ENCODE results near the gene TUBD1. TPM values are rescaled to one million over a fixed set of nuclear protein-coding genes. Genes with fewer than 3 reads are reported as not detected.

Gene TUBD1
- total and polyA plus RNA-seq, 2 of the 13 experiments (the other 11 are each of a cell fraction or from before 2014, with no cell fraction given) = 18.2 to 25.9 TPM

- no peak for TF ChIP-seq THAP9 (CRISPR knock-in tag; IDR thresholded peaks at IDR 0.05; ENCODE audit: borderline replicate concordance)
- 0 out of 2 replicates have a peak, but pooled peaks have one; percentile 21 for TF ChIP-seq ZNF629 (CRISPR knock-in tag; conservative IDR thresholded peaks at IDR 0.05)
- no peak; the same call in 1 of the 2 replicates for TF ChIP-seq ZNF589 (CRISPR knock-in tag; conservative IDR thresholded peaks at IDR 0.05)
- TF ChIP-seq TMF1 (CRISPR knock-in tag; IDR thresholded peaks at IDR 0.05; ENCODE audit: low read depth) = no peak
- TF ChIP-seq ATM (IDR thresholded peaks at IDR 0.05; ENCODE audit: borderline replicate concordance) = no peak
- no peak for TF ChIP-seq LCORL (IDR thresholded peaks at IDR 0.05)
- 0 out of 2 replicates have a peak, but pooled peaks have one; percentile 30 for TF ChIP-seq LCORL (CRISPR knock-in tag; IDR thresholded peaks at IDR 0.05)
- TF ChIP-seq ZNF275 (CRISPR knock-in tag; IDR thresholded peaks at IDR 0.05; ENCODE audit: borderline replicate concordance) = peak; percentile 78; the same call in 1 of the 2 replicates
- peak; percentile 68; the same call in 1 of the 2 replicates for TF ChIP-seq GATAD1 (CRISPR knock-in tag; IDR thresholded peaks at IDR 0.05)
- TF ChIP-seq HOXA5 (CRISPR knock-in tag; IDR thresholded peaks at IDR 0.05) = peak; percentile 91; the same call in 1 of the 2 replicates
- TF ChIP-seq ZHX2 (IDR thresholded peaks at IDR 0.05; ENCODE audit: low read depth) = no peak
- peak; percentile 60; the same call in 1 of the 2 replicates for TF ChIP-seq ZHX2 (CRISPR knock-in tag; IDR thresholded peaks at IDR 0.05; ENCODE audit: borderline replicate concordance)
- no peak for TF ChIP-seq IKZF4 (CRISPR knock-in tag; IDR thresholded peaks at IDR 0.05; ENCODE audit: borderline replicate concordance, low read depth, not compliant biosample characterization)
- TF ChIP-seq THRA (CRISPR knock-in tag; IDR thresholded peaks at IDR 0.05; ENCODE audit: borderline replicate concordance) = peak; percentile 90
- TF ChIP-seq ZNF276 (CRISPR knock-in tag; IDR thresholded peaks at IDR 0.05; ENCODE audit: low read depth) = no peak
Measured at GRCh38 chr17:59837308-59838051, 55.3 kb downstream of the TUBD1 start (continued).
